Endothelial cell of umbilical vein (primary cell): ENCODE results near the gene CYP8B1. TPM values are rescaled to one million over a fixed set of nuclear protein-coding genes. Genes with fewer than 3 reads are reported as not detected.

Source experiments
- BruUV-seq: library from RNA; stranded (reverse); fragments of 400-500 nt; replicated peaks from 2 replicates; lab custom pipeline; 2021; lab: Mats Ljungman, UMichigan
- CTCF ChIA-PET: fragments of 300-600, 350-600 bp; sonication (Branson Sonifier 250); formaldehyde crosslinking; loops from one replicate; lab custom pipeline; 2021; ENCODE audit warnings: antibody characterized with exemption, inconsistent platforms; lab: Charles Lee
- POLR2A ChIA-PET: fragments of 300-600, 350-600 bp; sonication (Branson Sonifier 250); formaldehyde crosslinking; loops from one replicate; lab custom pipeline; 2021; ENCODE audit warnings: antibody characterized with exemption, inconsistent platforms; lab: Charles Lee
- DNase-seq: peaks from one replicate; pipeline ENCODE4 v3.0.0-alpha.2; 2011; ENCODE audit warnings: low read depth, low spot score
- FAIRE-seq: peaks from 2 replicates; lab custom pipeline; 2011; peaks lifted over from hg19 to GRCh38; lab: Jason Lieb, UNC
- H2AFZ ChIP-seq: 2 replicates; pipeline ENCODE4 v1.6.0; 2012; ENCODE audit warnings: low read depth, low read length, control low read depth, inconsistent platforms
- H3K27ac ChIP-seq: 2 replicates; pipeline ENCODE4 v1.5.1; 2011; ENCODE audit warnings: low read depth, mild to moderate bottlenecking, control low read depth, low read length, moderate library complexity; ENCODE audit not compliant: insufficient read depth
- H3K27me3 ChIP-seq, 2 experiments: 2 replicates each; pipeline versions ENCODE4 v1.6.0 to v1.6.1; 2011; ENCODE audit warnings: low read length in 2 of 2, mixed read lengths in 1 of 2; ENCODE audit not compliant: control insufficient read depth in 2 of 2, insufficient read depth in 2 of 2
- H3K36me3 ChIP-seq, 2 experiments: 2 replicates in 1 of 2; 3 replicates in 1 of 2; pipeline ENCODE4 v1.5.1; 2011; ENCODE audit warnings: low read length in 2 of 2, mild to moderate bottlenecking in 1 of 2, moderate library complexity in 1 of 2; ENCODE audit not compliant: control insufficient read depth in 2 of 2, insufficient read depth in 2 of 2; ENCODE audit errors: extremely low read depth in 1 of 2
- H3K4me1 ChIP-seq: 3 replicates; pipeline ENCODE4 v1.5.1; 2011; ENCODE audit warnings: mild to moderate bottlenecking, low read length; ENCODE audit not compliant: control insufficient read depth, insufficient read depth; ENCODE audit errors: extremely low read depth
- H3K4me2 ChIP-seq: 2 replicates; pipeline ENCODE4 v1.6.1; 2011; ENCODE audit warnings: low read length, control low read depth, mixed read lengths; ENCODE audit not compliant: insufficient read depth
- H3K4me3 ChIP-seq, 3 experiments: fragments of 200-600 bp in 1 of 3; sonication (generic), shearing (Covaris generic) in 1 of 3; replicated peaks in 1 of 3; 2 replicates each; pipeline ENCODE4 v1.5.1; 2011 to 2016; ENCODE audit warnings: control low read depth in 3 of 3, low read length in 3 of 3, mild to moderate bottlenecking in 2 of 3, inconsistent platforms in 1 of 3, low read depth in 1 of 3, moderate library complexity in 1 of 3; ENCODE audit not compliant: insufficient read depth in 1 of 3
- H3K79me2 ChIP-seq: 2 replicates; pipeline ENCODE4 v1.6.0; 2012; ENCODE audit warnings: low read length, inconsistent platforms; ENCODE audit not compliant: control insufficient read depth, insufficient read depth
- H3K9ac ChIP-seq: replicated peaks from 2 replicates; pipeline ENCODE3; 2011; ENCODE audit warnings: low read length, control low read depth; ENCODE audit not compliant: insufficient read depth; ENCODE audit errors: extremely low read depth
- H3K9me1 ChIP-seq: replicated peaks from 3 replicates; pipeline ENCODE4 v1.6.0; 2011; ENCODE audit warnings: mild to moderate bottlenecking, low read length; ENCODE audit not compliant: control insufficient read depth, insufficient read depth; ENCODE audit errors: extremely low read depth
- H3K9me3 ChIP-seq: replicated peaks from 2 replicates; pipeline ENCODE4 v1.5.1; 2012; ENCODE audit warnings: low read length, inconsistent platforms; ENCODE audit not compliant: control insufficient read depth, insufficient read depth
- H4K20me1 ChIP-seq: replicated peaks from 2 replicates; pipeline ENCODE3; 2011; ENCODE audit warnings: mild to moderate bottlenecking, low read length; ENCODE audit not compliant: control insufficient read depth, insufficient read depth; ENCODE audit errors: extremely low read depth
- EZH2 ChIP-seq: IDR thresholded peaks from 2 replicates; pipeline ENCODE4 v1.6.1; 2012; ENCODE audit warnings: borderline replicate concordance, low read depth, mild to moderate bottlenecking, moderate library complexity, low read length, inconsistent platforms; ENCODE audit not compliant: severe bottlenecking
- FOS ChIP-seq: IDR thresholded peaks from 2 replicates; pipeline ENCODE4 v1.6.1; 2011; ENCODE audit warnings: mild to moderate bottlenecking, low read length, moderate library complexity, borderline replicate concordance; ENCODE audit not compliant: insufficient read depth
- GATA2 ChIP-seq: IDR thresholded peaks from 2 replicates; pipeline ENCODE4 v1.7.0; 2011; ENCODE audit warnings: low read depth, mild to moderate bottlenecking, moderate library complexity, mixed read lengths, low read length; ENCODE audit not compliant: insufficient read length, insufficient read depth
- JUN ChIP-seq: IDR thresholded peaks from 2 replicates; pipeline ENCODE4 v1.6.1; 2011; ENCODE audit warnings: borderline replicate concordance, low read depth; ENCODE audit not compliant: insufficient read length, insufficient read depth
- MYC ChIP-seq: IDR thresholded peaks from one replicate; pipeline ENCODE4 v1.6.1; 2011; ENCODE audit warnings: mild to moderate bottlenecking, low read depth, low read length
- POLR2A ChIP-seq: IDR thresholded peaks from 2 replicates; pipeline ENCODE4 v1.6.1; 2012; ENCODE audit warnings: low read depth, mild to moderate bottlenecking, control low read depth, low read length
- POLR2AphosphoS5 ChIP-seq: IDR thresholded peaks from 2 replicates; pipeline ENCODE4 v1.6.1; 2012; ENCODE audit warnings: low read depth, mild to moderate bottlenecking, control low read depth, low read length, moderate library complexity; ENCODE audit not compliant: insufficient read depth
- dilution Hi-C: fragments of 300-500 bp; cut with MboI; formaldehyde crosslinking; loops from one replicate; pipeline ENCODE4 v1.15.0; 2019; ENCODE audit warnings: low sequenced_read_pairs; ENCODE audit not compliant: extremely low pct_ligation_motif_present
- intact Hi-C: fragments of 100-400 bp; cut with micrococcal nuclease; formaldehyde crosslinking; loops from one replicate; pipeline ENCODE4 v1.10.0; 2022
- polyA plus RNA-seq, 4 experiments: library from polyadenylated mRNA; depleted of rRNA in 3 of 4; stranded (reverse) in 3 of 4; unstranded in 1 of 4; fragments of >200 nt; gene quantifications; 2 replicates each; pipeline versions ENCODE4 v1.2.1 to v1.2.3, GENCODE V29; 2011 to 2012; ENCODE audit warnings: missing spikeins in 1 of 4
- total RNA-seq: library from RNA; stranded (reverse); gene quantifications from 2 replicates; pipeline ENCODE4 v1.2.3, GENCODE V29; 2021
- TF ChIP-seq, protein P1 (sequence below): IDR thresholded peaks from 2 replicates; pipeline ENCODE4 v1.6.1; 2011; ENCODE audit not compliant: insufficient read depth, insufficient read length
- TF ChIP-seq, protein P2 (sequence below), 2 donors: IDR thresholded peaks; 1 replicate in 1 of 2; 2 replicates in 1 of 2; pipeline ENCODE4 v1.5.1; 2011; ENCODE audit warnings: low read length in 2 of 2, mild to moderate bottlenecking in 2 of 2, moderate library complexity in 2 of 2, control low read depth in 1 of 2, inconsistent platforms in 1 of 2, low read depth in 1 of 2; ENCODE audit not compliant: insufficient read depth in 1 of 2; ENCODE audit errors: extremely low read depth in 1 of 2

The CYP8B1 gene
- total and polyA plus RNA-seq, 2 donors (not counting 3 experiments of a cell fraction or from before 2014, with no cell fraction given) = not detected

DNA sequence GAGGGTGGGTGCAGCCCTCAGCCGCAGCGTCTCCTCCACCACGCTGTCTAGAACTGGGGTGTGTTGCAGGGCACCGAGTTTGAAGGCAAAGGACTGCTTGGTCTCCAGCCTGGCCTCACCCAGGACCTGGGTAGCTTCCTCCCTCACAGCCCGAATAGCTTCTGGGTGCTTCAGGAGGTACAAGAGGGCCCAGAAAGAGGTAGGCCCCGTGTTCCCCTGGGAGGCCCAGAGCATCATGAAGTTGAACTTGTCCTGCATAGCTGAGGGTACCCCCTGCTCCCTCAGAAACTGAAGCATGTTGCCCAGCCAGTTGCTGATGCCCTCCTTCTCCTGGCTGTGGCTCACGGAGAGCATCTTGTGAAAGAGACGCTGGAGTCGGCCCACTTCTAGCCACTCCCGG is 930 bp downstream of the CYP8B1 start:
- Histone ChIP-seq H3K4me3 (no peak overlapping the region), H4K20me1 (no peaks in the 10 kb centered on the region), H3K36me3 (no peaks in the 10 kb centered on the region), H3K9ac (no peak overlapping the region), H3K27ac (no peak overlapping the region), H3K79me2 (no peaks in the 10 kb centered on the region), H3K27me3 (peaks cover 6 to 14% of the 10 kb centered on the region in 2 experiments), H3K9me1 (no peaks in the 10 kb centered on the region), H3K4me2 (no peak overlapping the region), H3K4me1 (no peaks in the 10 kb centered on the region), H3K9me3 (no peaks in the 10 kb centered on the region), H2AFZ (no peak overlapping the region)
- POLR2A ChIA-PET = no interaction called here
- TF ChIP-seq MYC (no peak), POLR2AphosphoS5 (no peak), JUN (no peak), GATA2 (no peak), EZH2 (no peak), FOS (no peak), POLR2A (no peak)
- TF ChIP-seq, protein P1, sequence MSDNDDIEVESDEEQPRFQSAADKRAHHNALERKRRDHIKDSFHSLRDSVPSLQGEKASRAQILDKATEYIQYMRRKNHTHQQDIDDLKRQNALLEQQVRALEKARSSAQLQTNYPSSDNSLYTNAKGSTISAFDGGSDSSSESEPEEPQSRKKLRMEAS = no peak
- TF ChIP-seq, protein P2, sequence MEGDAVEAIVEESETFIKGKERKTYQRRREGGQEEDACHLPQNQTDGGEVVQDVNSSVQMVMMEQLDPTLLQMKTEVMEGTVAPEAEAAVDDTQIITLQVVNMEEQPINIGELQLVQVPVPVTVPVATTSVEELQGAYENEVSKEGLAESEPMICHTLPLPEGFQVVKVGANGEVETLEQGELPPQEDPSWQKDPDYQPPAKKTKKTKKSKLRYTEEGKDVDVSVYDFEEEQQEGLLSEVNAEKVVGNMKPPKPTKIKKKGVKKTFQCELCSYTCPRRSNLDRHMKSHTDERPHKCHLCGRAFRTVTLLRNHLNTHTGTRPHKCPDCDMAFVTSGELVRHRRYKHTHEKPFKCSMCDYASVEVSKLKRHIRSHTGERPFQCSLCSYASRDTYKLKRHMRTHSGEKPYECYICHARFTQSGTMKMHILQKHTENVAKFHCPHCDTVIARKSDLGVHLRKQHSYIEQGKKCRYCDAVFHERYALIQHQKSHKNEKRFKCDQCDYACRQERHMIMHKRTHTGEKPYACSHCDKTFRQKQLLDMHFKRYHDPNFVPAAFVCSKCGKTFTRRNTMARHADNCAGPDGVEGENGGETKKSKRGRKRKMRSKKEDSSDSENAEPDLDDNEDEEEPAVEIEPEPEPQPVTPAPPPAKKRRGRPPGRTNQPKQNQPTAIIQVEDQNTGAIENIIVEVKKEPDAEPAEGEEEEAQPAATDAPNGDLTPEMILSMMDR (IDR thresholded peaks at IDR 0.05; ENCODE audit: extremely low read depth in 1 of 2, insufficient read depth in 1 of 2, low read depth in 1 of 2, low read length in 2 of 2) = no peak
- FAIRE-seq (no peak), DNase-seq (no peak)
- intact Hi-C loops = no loop called here
- dilution Hi-C loops = no loop called here
- CTCF ChIA-PET = no interaction called here
- BruUV-seq = no TSS peak
